Psoas muscle (tissue), 8 donors: ENCODE data around the gene SORBS2. TPM values are rescaled to one million over a fixed set of nuclear protein-coding genes. Genes with fewer than 3 reads are reported as not detected.

Experiments used
- ATAC-seq, 4 donors: fragments of 200-7000 bp; cut with Tn5 transposase; one replicate each; pipeline ENCODE4 v1.9.1; 2020; ENCODE audit warnings: moderate library complexity in 3 of 4, mild to moderate bottlenecking in 2 of 4
- DNase-seq, 2 donors: peaks; one replicate each; pipeline ENCODE4 v3.0.0-alpha.2; 2020
- H3K27ac ChIP-seq: fragments of 200-600 bp; one replicate; pipeline ENCODE4 v1.8.0; 2022
- H3K27me3 ChIP-seq, 3 donors: fragments of 200-600 bp in 1 of 3; one replicate each; pipeline versions ENCODE4 v1.6.1 to v1.8.0; 2013 to 2022; ENCODE audit warnings: low read length in 2 of 3, mild to moderate bottlenecking in 2 of 3, moderate library complexity in 1 of 3; ENCODE audit not compliant: insufficient read depth in 3 of 3
- H3K36me3 ChIP-seq, 2 donors: fragments of 200-600 bp in 1 of 2; one replicate each; pipeline versions ENCODE4 v1.6.1 to v1.8.0; 2013 to 2022; ENCODE audit warnings: low read depth in 1 of 2, mild to moderate bottlenecking in 1 of 2, moderate library complexity in 1 of 2; ENCODE audit not compliant: insufficient read depth in 1 of 2
- H3K4me1 ChIP-seq: fragments of 200-600 bp; one replicate; pipeline ENCODE4 v1.8.0; 2022
- H3K4me3 ChIP-seq: fragments of 200-600 bp; one replicate; pipeline ENCODE4 v1.8.0; 2022; ENCODE audit warnings: mild to moderate bottlenecking
- H3K9me3 ChIP-seq: fragments of 200-600 bp; one replicate; pipeline ENCODE4 v1.8.0; 2022
- CTCF ChIP-seq: fragments of 200-600 bp; IDR thresholded peaks from one replicate; pipeline ENCODE4 v1.8.0; 2022; ENCODE audit warnings: antibody characterized with exemption
- WGBS, 3 donors: extraction: QIAGEN DNeasy Blood & Tissue Kit; methylation state at CpG; one replicate each; pipeline versions ENCODE4 v1.1.6 to v1.1.7; 2013; 5-methylcytosine and 5-hydroxymethylcytosine counted together
- intact Hi-C, 2 donors: fragments of 100-400 bp; cut with DNase I; formaldehyde crosslinking; loops; one replicate each; pipeline versions ENCODE4 v1.11.0 to v1.14.2; 2022
- polyA plus RNA-seq, 3 donors: library from polyadenylated mRNA; stranded (reverse); fragments of 200-250 nt; gene quantifications; one replicate each; pipeline ENCODE4 v1.2.3, GENCODE V29; 2013
- total RNA-seq, 4 donors: library from RNA; stranded (reverse); fragmentation: NEBNext Ultra II Directional in 2 of 4; extraction: Animal tissue kit (Norgen Biotek cat#: 25700) in 2 of 4; gene quantifications; one replicate each; pipeline versions ENCODE4 v1.2.1 to v1.2.4, GENCODE V29; 2021 to 2023
- donor health status: healthy with polysubstance abuse.
- donor health status: DM: no; HTN: no; CAD: no; lungs with moderate emphysema.
- donor health status: Bipolar disorder and iron deficiency.
- donor health status: healthy.
- donor health status: DM: yes; HTN: yes; CAD: no.
- donor health status: DM: no; HTN: no; CAD: no.
- donor health status: DM: no; HTN: no; CAD: no.
- donor health status: DM: yes; HTN: yes; CAD: no.

The SORBS2 gene
- total and polyA plus RNA-seq, 7 donors, result 2.5 to 30.4 (median 7.2) TPM

- ATAC-seq, result peak; percentile 88 to 92 (median 88)
- H3K27ac ChIP-seq, result peak overlapping the region; percentile 97
Observed at GRCh38 chr4:185582651-185583400, 229.2 kb downstream of the SORBS2 start.

GRCh38 chr4:185580699-185581098 lies 231.3 kb downstream of the SORBS2 start:
- no peak for ATAC-seq
- TF ChIP-seq CTCF, result no peak
- intact Hi-C loops, result no loop called here
- WGBS, 3 donors, result 68 to 82% (median 76%) methylated on average over 12 of the region's 12 CpGs
- Histone ChIP-seq H3K27me3 (no peaks in the 10 kb centered on the region), H3K9me3 (no peaks in the 10 kb centered on the region), H3K36me3 (no peaks in the 10 kb centered on the region), H3K27ac (peak overlapping the region; percentile 97), H3K4me1 (peaks cover 24% of the 10 kb centered on the region), H3K4me3 (no peak overlapping the region)
- DNase-seq, result no peak

More at GRCh38 chr4:185582651-185583400, 229.2 kb downstream of the SORBS2 start:
- Histone ChIP-seq H3K4me1 (peaks cover 26% of the 10 kb centered on the region), H3K9me3 (no peaks in the 10 kb centered on the region), H3K36me3 (no peaks in the 10 kb centered on the region), H3K4me3 (peak overlapping the region; percentile 23), H3K27me3 (no peaks in the 10 kb centered on the region)
- no peak for TF ChIP-seq CTCF
- peak in 1 of 2 donors; percentile 82 for DNase-seq
- intact Hi-C loops, result no loop called here
- WGBS, 3 donors, result 45 to 65% (median 47%) methylated on average over 7 of the region's 7 CpGs

DNA sequence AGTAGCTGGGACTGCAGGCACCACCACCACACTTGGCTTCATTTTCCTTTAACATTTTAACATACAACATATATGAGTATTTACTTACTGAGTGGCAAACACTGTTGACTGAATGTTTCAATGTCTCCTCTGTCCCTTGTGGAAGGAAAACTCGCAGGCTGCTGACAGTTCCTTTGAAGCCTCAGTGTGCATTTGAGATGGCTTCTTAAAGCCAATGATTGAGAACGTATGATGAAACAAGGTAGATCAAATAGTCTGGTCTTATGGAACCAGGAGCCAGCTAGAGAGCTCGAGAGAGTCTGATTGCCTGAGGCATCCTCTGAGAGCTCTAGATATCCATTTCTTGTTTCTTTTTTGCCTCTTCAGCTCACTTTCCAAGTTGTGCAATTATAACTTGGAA lies 233.7 kb downstream of the SORBS2 start:
- no peaks in the 10 kb centered on the region for H3K36me3 ChIP-seq
- WGBS, 3 donors, result 32 to 67% (median 38%) methylated on average over 3 of the region's 3 CpGs
- intact Hi-C loops, result no loop called here
- no peaks in the 10 kb centered on the region for H3K9me3 ChIP-seq
- ATAC-seq (peak in 3 of 4 donors; percentile 26 to 48 (median 41)), DNase-seq (no peak)
- H3K4me3 ChIP-seq, result peak overlapping the region; percentile 69
- H3K27ac ChIP-seq, result peak overlapping the region; percentile 97
- peaks cover 30% of the 10 kb centered on the region for H3K4me1 ChIP-seq
- no peaks in the 10 kb centered on the region for H3K27me3 ChIP-seq
- TF ChIP-seq CTCF, result no peak

DNA sequence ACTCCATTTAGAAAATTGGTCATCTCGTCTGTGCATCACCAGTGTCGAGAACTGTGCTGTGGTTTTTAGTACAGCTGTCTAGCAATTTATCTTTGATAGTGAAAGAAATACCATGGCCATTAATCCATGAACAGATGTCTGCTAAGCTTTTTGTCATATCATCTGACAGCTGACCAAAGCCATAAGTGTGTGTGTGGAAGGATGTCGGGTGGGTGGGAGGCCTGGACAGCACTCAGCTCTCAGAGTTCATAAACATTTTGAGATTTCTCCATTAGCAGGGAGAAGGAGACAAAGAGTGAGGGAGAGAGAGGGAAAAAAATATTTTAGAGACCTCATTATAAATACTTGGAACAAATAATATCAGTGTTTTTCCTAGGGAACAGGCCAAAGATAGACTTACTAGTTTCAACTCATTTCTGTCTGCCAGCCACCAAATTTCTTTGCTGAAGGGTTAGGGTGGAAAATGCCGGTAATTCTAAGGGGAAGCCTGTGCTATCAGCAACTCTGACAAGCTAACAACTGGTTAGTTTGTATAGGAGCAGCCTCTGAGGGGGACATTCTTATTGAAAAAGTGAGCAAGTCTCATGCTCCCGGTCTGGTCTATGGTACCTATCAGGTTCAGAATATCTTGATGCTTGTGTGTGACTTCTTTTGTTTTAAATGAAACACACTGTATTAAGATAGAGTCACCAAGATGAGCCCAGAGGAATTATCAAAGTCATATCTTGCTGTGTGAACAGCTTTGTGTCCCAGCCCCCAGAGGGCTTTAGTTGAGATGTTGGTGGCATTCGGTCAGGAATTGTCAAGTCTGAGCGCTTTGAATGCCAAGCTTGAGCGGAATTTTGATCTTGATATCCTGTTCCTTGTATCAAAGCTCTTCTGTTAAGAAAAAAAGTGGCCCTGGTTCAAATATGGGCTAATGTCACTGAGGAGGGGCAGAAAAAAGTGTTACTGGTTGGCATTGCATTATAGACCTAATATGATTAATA lies 234.7 kb downstream of the SORBS2 start:
- ATAC-seq (peak; percentile 70 to 77 (median 76)), DNase-seq (no peak)
- Histone ChIP-seq H3K36me3 (no peaks in the 10 kb centered on the region), H3K9me3 (no peaks in the 10 kb centered on the region), H3K27me3 (no peaks in the 10 kb centered on the region), H3K27ac (peak overlapping the region; percentile 97), H3K4me1 (peaks cover 36% of the 10 kb centered on the region), H3K4me3 (peak overlapping the region; percentile 69)
- 27 to 39% (median 28%) methylated on average over 8 of the region's 8 CpGs for WGBS, 3 donors
- no peak for TF ChIP-seq CTCF
- intact Hi-C loops, result no loop called here
